A172 (cell line): Measurements from ENCODE around the gene MMAA. TPM values are rescaled to one million over a fixed set of nuclear protein-coding genes. Genes with fewer than 3 reads are reported as not detected.
"Not testable (repeated sequence)": the region's sequence is repeated elsewhere in the genome, so short reads cannot be mapped to it uniquely, and the experiment has no call there.

ENCODE experiments used
- DNase-seq: peaks from one replicate; pipeline ENCODE4 v3.0.0-alpha.2; 2015; ENCODE audit warnings: low spot score
- total RNA-seq: library from RNA; depleted of rRNA; stranded (reverse); fragments of >200 nt; shearing (Covaris generic); gene quantifications from 2 replicates; pipeline ENCODE4 v1.2.3, GENCODE V29; 2014; rRNA removed

Gene MMAA
- 3.4 and 4.6 TPM in 2 replicates for total RNA-seq

- DNase-seq = peak; percentile 76
These were observed at the start of gene MMAA for GRCh38 chr4:145618932-145619638. MMAA (plus strand) TSS chr4:145619385; CDS start chr4:145639140, 19,755 bp downstream.

GRCh38 chr4:145574546-145574945, 44.6 kb upstream of the MMAA start:
- not testable (repeated sequence) for DNase-seq

GRCh38 chr4:145580906-145581305, 38.3 kb upstream of the MMAA start:
- DNase-seq = no peak

GRCh38 chr4:145583191-145584055, 35.8 kb upstream of the MMAA start:
- DNase-seq = no peak

GRCh38 chr4:145587088-145587754, 32.0 kb upstream of the MMAA start:
- DNase-seq = no peak

GRCh38 chr4:145589381-145589780, 29.8 kb upstream of the MMAA start:
- not testable (repeated sequence) for DNase-seq

- DNase-seq = no peak
These were observed 29.1 kb upstream of the MMAA start for GRCh38 chr4:145589916-145590702.

- DNase-seq = no peak
These were observed 16.9 kb upstream of the MMAA start for GRCh38 chr4:145602129-145602760.

GRCh38 chr4:145605941-145606340, 13.2 kb upstream of the MMAA start:
- DNase-seq = no peak

- peak; percentile 57 for DNase-seq
These were observed 9.4 kb upstream of the MMAA start for GRCh38 chr4:145609481-145610427.

GRCh38 chr4:145613566-145614232, 5.5 kb upstream of the MMAA start:
- no peak for DNase-seq

- DNase-seq = no peak
These were observed 5.0 kb upstream of the MMAA start for GRCh38 chr4:145614233-145614610.

GRCh38 chr4:145618210-145618931, 814 bp upstream of the MMAA start:
- no peak for DNase-seq

- DNase-seq = peak; percentile 55
These were observed 433 bp downstream of the MMAA start for GRCh38 chr4:145619639-145619996.

- DNase-seq = not testable (repeated sequence)
These were observed 2.9 kb downstream of the MMAA start for GRCh38 chr4:145622067-145622466.

- no peak for DNase-seq
These were observed 4.6 kb downstream of the MMAA start for GRCh38 chr4:145623831-145624230.

- DNase-seq = no peak
These were observed 6.8 kb downstream of the MMAA start for GRCh38 chr4:145625677-145626622.

- DNase-seq = no peak
These were observed 7.4 kb downstream of the MMAA start for GRCh38 chr4:145626623-145626982.
